CD4-positive, alpha-beta T cell treated with Interleukin-12 subunit alpha and Interleukin-12 subunit beta, for 1 hour (primary cell): ENCODE data around the gene CPAMD8.
"Not testable (repeated sequence)": the region's sequence is repeated elsewhere in the genome, so short reads cannot be mapped to it uniquely, and the experiment has no call there.

Source experiments
- DNase-seq: peaks from one replicate; pipeline ENCODE4 v3.0.0-alpha.2; 2020

CPAMD8 gene

GRCh38 chr19:17037966-17038500 lies 11.4 kb upstream of the CPAMD8 start:
- DNase-seq: no peak

GRCh38 chr19:17037184-17037583 lies 10.6 kb upstream of the CPAMD8 start:
- no peak for DNase-seq

GRCh38 chr19:17036640-17037039 lies 10.0 kb upstream of the CPAMD8 start:
- DNase-seq: no peak

- peak; percentile 5 for DNase-seq
Observed at GRCh38 chr19:17035842-17036424, 9.3 kb upstream of the CPAMD8 start.

GRCh38 chr19:17031741-17032140 lies 5.1 kb upstream of the CPAMD8 start:
- no peak for DNase-seq

GRCh38 chr19:17027535-17027975 lies 945 bp upstream of the CPAMD8 start:
- no peak for DNase-seq

- peak; percentile 11 for DNase-seq
Observed at GRCh38 chr19:17025991-17026658, 485 bp downstream of the CPAMD8 start.

- DNase-seq: no peak
Observed at GRCh38 chr19:17025361-17025760, 1.2 kb downstream of the CPAMD8 start.

GRCh38 chr19:17024941-17025340 lies 1.7 kb downstream of the CPAMD8 start:
- not testable (repeated sequence) for DNase-seq

- DNase-seq: no peak
Observed at GRCh38 chr19:17023805-17024204, 2.8 kb downstream of the CPAMD8 start.

GRCh38 chr19:17022738-17023137 lies 3.9 kb downstream of the CPAMD8 start:
- DNase-seq: no peak

GRCh38 chr19:17021793-17022590 lies 4.6 kb downstream of the CPAMD8 start:
- DNase-seq: no peak

GRCh38 chr19:17021328-17021727 lies 5.3 kb downstream of the CPAMD8 start:
- no peak for DNase-seq

GRCh38 chr19:17020823-17021222 lies 5.8 kb downstream of the CPAMD8 start:
- no peak for DNase-seq

- DNase-seq: no peak
Observed at GRCh38 chr19:17020385-17020784, 6.2 kb downstream of the CPAMD8 start.

GRCh38 chr19:17014212-17014861 lies 12.3 kb downstream of the CPAMD8 start:
- not testable (repeated sequence) for DNase-seq

GRCh38 chr19:17011485-17011884 lies 15.1 kb downstream of the CPAMD8 start:
- no peak for DNase-seq

- no peak for DNase-seq
Observed at GRCh38 chr19:17006579-17006978, 20.0 kb downstream of the CPAMD8 start.

- no peak for DNase-seq
Observed at GRCh38 chr19:17005000-17005399, 21.6 kb downstream of the CPAMD8 start.

GRCh38 chr19:17004386-17004785 lies 22.2 kb downstream of the CPAMD8 start:
- no peak for DNase-seq

GRCh38 chr19:17002455-17002854 lies 24.2 kb downstream of the CPAMD8 start:
- no peak for DNase-seq

- DNase-seq: peak; percentile 93
Observed at GRCh38 chr19:17001603-17002183, 24.9 kb downstream of the CPAMD8 start.
